Measurements from ENCODE around the gene FGF3. TPM values are rescaled to one million over a fixed set of nuclear protein-coding genes. Genes with fewer than 3 reads are reported as not detected.

FGF3 gene
- polyA plus RNA-seq, 1 donor from 2014 or later, result 3.7 TPM

- no peak overlapping the region for H3K27ac ChIP-seq (ENCODE audit: low read length)
- H3K9me3 ChIP-seq (ENCODE audit: low read length), result no peaks in the 10 kb centered on the region
- no peak for TF ChIP-seq TAF1 (IDR thresholded peaks at IDR 0.05; ENCODE audit: low read depth)
- no peak for TF ChIP-seq CTCF (IDR thresholded peaks at IDR 0.05; ENCODE audit: poor library complexity, severe bottlenecking)
- no peak for TF ChIP-seq POLR2AphosphoS5 (IDR thresholded peaks at IDR 0.05)
- no peak for TF ChIP-seq EP300 (conservative IDR thresholded peaks at IDR 0.05; ENCODE audit: poor library complexity, severe bottlenecking)
- TF ChIP-seq MXI1 (conservative IDR thresholded peaks at IDR 0.05; ENCODE audit: poor library complexity, severe bottlenecking), result no peak
- no peak for TF ChIP-seq EZH2 (IDR thresholded peaks at IDR 0.05; ENCODE audit: borderline replicate concordance, insufficient read depth, low read length, poor library complexity, severe bottlenecking)
- TF ChIP-seq RAD21 (conservative IDR thresholded peaks at IDR 0.05), result no peak
- TF ChIP-seq SMC3 (conservative IDR thresholded peaks at IDR 0.05; ENCODE audit: poor library complexity), result no peak
- H3K79me2 ChIP-seq (replicated peaks; ENCODE audit: insufficient read depth, low read length), result no peaks in the 10 kb centered on the region
- H3K27me3 ChIP-seq (ENCODE audit: insufficient read depth, low read depth, low read length), result no peaks in the 10 kb centered on the region
- H3K36me3 ChIP-seq (ENCODE audit: insufficient read depth, low read length), result no peaks in the 10 kb centered on the region
- no peak overlapping the region for H2AFZ ChIP-seq (ENCODE audit: low read depth, low read length)
- no peak overlapping the region for H3K4me3 ChIP-seq (ENCODE audit: low read length)
- no peaks in the 10 kb centered on the region for H4K20me1 ChIP-seq (ENCODE audit: insufficient read depth)
- no peak overlapping the region for H3K9ac ChIP-seq (ENCODE audit: low read length)
- H3F3A ChIP-seq (ENCODE audit: insufficient read depth, low read length, poor library complexity, severe bottlenecking), result no peaks in the 10 kb centered on the region
- H3K4me2 ChIP-seq (ENCODE audit: low read length), result no peak overlapping the region
- H3K9me2 ChIP-seq (ENCODE audit: insufficient read depth, low read length), result no peaks in the 10 kb centered on the region
Measured at GRCh38 chr11:69797737-69798528, 21.3 kb downstream of the FGF3 start.

- no peak overlapping the region for H3K4me3 ChIP-seq (ENCODE audit: low read length)
- no peak overlapping the region for H2AFZ ChIP-seq (ENCODE audit: low read depth, low read length)
- H3K27ac ChIP-seq (ENCODE audit: low read length), result no peak overlapping the region
- H3K36me3 ChIP-seq (ENCODE audit: insufficient read depth, low read length), result no peaks in the 10 kb centered on the region
- H3K9me3 ChIP-seq (ENCODE audit: low read length), result no peaks in the 10 kb centered on the region
- no peak overlapping the region for H3K4me2 ChIP-seq (ENCODE audit: low read length)
- TF ChIP-seq EP300 (conservative IDR thresholded peaks at IDR 0.05; ENCODE audit: poor library complexity, severe bottlenecking), result no peak
- TF ChIP-seq EZH2 (IDR thresholded peaks at IDR 0.05; ENCODE audit: borderline replicate concordance, insufficient read depth, low read length, poor library complexity, severe bottlenecking), result no peak
- no peak for TF ChIP-seq TAF1 (IDR thresholded peaks at IDR 0.05; ENCODE audit: low read depth)
- TF ChIP-seq REST (IDR thresholded peaks at IDR 0.05; ENCODE audit: borderline replicate concordance), result no peak
- TF ChIP-seq MXI1 (conservative IDR thresholded peaks at IDR 0.05; ENCODE audit: poor library complexity, severe bottlenecking), result no peak
- TF ChIP-seq RAD21 (conservative IDR thresholded peaks at IDR 0.05), result no peak
- TF ChIP-seq CTCF (IDR thresholded peaks at IDR 0.05; ENCODE audit: poor library complexity, severe bottlenecking), result no peak
- TF ChIP-seq SMC3 (conservative IDR thresholded peaks at IDR 0.05; ENCODE audit: poor library complexity), result no peak
- TF ChIP-seq POLR2AphosphoS5 (IDR thresholded peaks at IDR 0.05), result no peak
- no peaks in the 10 kb centered on the region for H3K9me2 ChIP-seq (ENCODE audit: insufficient read depth, low read length)
- H3F3A ChIP-seq (ENCODE audit: insufficient read depth, low read length, poor library complexity, severe bottlenecking), result no peaks in the 10 kb centered on the region
- no peaks in the 10 kb centered on the region for H3K79me2 ChIP-seq (replicated peaks; ENCODE audit: insufficient read depth, low read length)
- no peak overlapping the region for H3K9ac ChIP-seq (ENCODE audit: low read length)
- no peaks in the 10 kb centered on the region for H3K27me3 ChIP-seq (ENCODE audit: insufficient read depth, low read depth, low read length)
- H4K20me1 ChIP-seq (ENCODE audit: insufficient read depth), result no peaks in the 10 kb centered on the region
Measured at GRCh38 chr11:69797156-69797555, 22.1 kb downstream of the FGF3 start.

Data from neural cell (in vitro differentiated cells).